Uterus (tissue), 2 donors: Measurements from ENCODE around the gene CBARP.

ENCODE experiments used
- CTCF ChIP-seq, 4 experiments: fragments of 200-600 bp in 2 of 4; fragments of 450-650 bp in 2 of 4; sonication (generic) in 2 of 4; IDR thresholded peaks; one replicate each; pipeline ENCODE4 v1.5.1; 2016 to 2019; ENCODE audit warnings: antibody characterized with exemption in 4 of 4, mild to moderate bottlenecking in 2 of 4, moderate library complexity in 1 of 4
- POLR2A ChIP-seq, 2 donors: fragments of 450-650 bp; IDR thresholded peaks; one replicate each; pipeline ENCODE4 v1.6.1; 2016; ENCODE audit warnings: antibody characterized with exemption in 2 of 2, mild to moderate bottlenecking in 1 of 2, moderate library complexity in 1 of 2

- TF ChIP-seq CTCF (IDR thresholded peaks at IDR 0.05) (no peak), POLR2A (IDR thresholded peaks at IDR 0.05) (no peak)
Measured at GRCh38 chr19:1275976-1276627, 38.3 kb upstream of the CBARP start.
